ENCODE measurements around the gene GARIN5A. TPM values are rescaled to one million over a fixed set of nuclear protein-coding genes. Genes with fewer than 3 reads are reported as not detected.

The GARIN5A gene
- total RNA-seq, 4 donors from 2014 or later, result 0.53 to 2.0 (median 1.5) TPM

DNA sequence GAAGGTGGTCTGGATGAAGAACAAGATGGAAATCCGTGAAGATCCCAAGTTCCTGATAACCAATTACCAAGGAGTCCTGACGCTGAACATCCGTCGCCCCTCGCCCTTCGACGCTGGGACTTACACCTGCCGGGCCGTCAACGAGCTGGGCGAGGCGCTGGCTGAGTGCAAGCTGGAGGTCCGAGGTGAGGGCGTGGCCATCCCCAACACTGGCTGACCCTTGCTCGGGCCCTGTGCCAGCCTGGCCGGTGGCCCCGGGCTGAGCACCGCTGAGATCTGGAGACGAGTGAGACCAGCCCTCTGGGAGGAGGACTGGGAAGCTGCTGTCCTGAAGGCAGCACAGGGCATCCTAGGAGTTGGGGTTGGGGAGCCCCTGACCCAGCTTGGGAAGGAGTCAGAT is 12.3 kb downstream of the GARIN5A start:
- Histone ChIP-seq H3K4me3 (no peak overlapping the region), H3K4me1 (peaks cover 0 to 7% (median 0%) of the 10 kb centered on the region in 3 donors), H3K27me3 (peaks cover 0 to 56% (median 0%) of the 10 kb centered on the region in 4 donors), H3K9me3 (no peaks in the 10 kb centered on the region), H3K27ac (no peak overlapping the region), H3K36me3 (no peaks in the 10 kb centered on the region)
- no peak for DNase-seq
- intact Hi-C loops (cut with DNase I), result loop anchor here (5.0 kb wide), 1 partner anchor 97 kb away; the partner anchor contains the start of gene NAPSA
- WGBS, 2 donors, result 83 to 100% methylated on average over 1 to 8 of the region's 19 CpGs
- TF ChIP-seq, protein P1, sequence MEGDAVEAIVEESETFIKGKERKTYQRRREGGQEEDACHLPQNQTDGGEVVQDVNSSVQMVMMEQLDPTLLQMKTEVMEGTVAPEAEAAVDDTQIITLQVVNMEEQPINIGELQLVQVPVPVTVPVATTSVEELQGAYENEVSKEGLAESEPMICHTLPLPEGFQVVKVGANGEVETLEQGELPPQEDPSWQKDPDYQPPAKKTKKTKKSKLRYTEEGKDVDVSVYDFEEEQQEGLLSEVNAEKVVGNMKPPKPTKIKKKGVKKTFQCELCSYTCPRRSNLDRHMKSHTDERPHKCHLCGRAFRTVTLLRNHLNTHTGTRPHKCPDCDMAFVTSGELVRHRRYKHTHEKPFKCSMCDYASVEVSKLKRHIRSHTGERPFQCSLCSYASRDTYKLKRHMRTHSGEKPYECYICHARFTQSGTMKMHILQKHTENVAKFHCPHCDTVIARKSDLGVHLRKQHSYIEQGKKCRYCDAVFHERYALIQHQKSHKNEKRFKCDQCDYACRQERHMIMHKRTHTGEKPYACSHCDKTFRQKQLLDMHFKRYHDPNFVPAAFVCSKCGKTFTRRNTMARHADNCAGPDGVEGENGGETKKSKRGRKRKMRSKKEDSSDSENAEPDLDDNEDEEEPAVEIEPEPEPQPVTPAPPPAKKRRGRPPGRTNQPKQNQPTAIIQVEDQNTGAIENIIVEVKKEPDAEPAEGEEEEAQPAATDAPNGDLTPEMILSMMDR (IDR thresholded peaks at IDR 0.05), result no peak
- no peak for TF ChIP-seq POLR2A (IDR thresholded peaks at IDR 0.05)

DNA sequence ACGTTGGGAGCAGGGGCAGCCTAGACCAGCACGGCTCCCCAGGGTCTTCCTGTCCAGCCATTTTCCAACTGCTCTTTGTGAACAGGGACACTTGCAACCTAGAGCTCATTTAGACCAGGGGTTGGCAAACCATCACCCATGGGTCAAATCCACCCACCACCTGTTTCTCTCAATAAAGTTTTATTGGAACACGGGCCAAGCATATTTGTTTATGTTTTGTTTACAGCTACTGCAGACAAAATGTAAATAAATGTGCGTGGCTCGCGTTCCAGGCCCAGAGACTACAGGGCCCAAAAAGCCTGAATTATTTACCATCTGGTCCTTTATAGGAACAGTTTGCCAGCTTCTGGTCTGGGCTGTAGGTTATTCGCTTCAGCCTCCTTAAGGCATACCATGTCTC is 13.7 kb downstream of the GARIN5A start:
- no peak overlapping the region for H3K4me3 ChIP-seq
- H3K4me1 ChIP-seq, result peaks cover 0 to 7% (median 0%) of the 10 kb centered on the region in 3 donors
- intact Hi-C loops (cut with DNase I), result loop anchor here (5.0 kb wide), 1 partner anchor 96 kb away; the partner anchor contains the start of gene NAPSA
- H3K27me3 ChIP-seq, result peaks cover 0 to 70% (median 5%) of the 10 kb centered on the region in 4 donors
- no peak for TF ChIP-seq POLR2A (IDR thresholded peaks at IDR 0.05)
- TF ChIP-seq, protein P1 (IDR thresholded peaks at IDR 0.05), result no peak
- WGBS, 2 donors, result 61 to 69% methylated on average over 7 of the region's 7 CpGs
- H3K27ac ChIP-seq, result no peak overlapping the region
- DNase-seq, result no peak
- H3K9me3 ChIP-seq, result no peaks in the 10 kb centered on the region
- H3K36me3 ChIP-seq, result no peaks in the 10 kb centered on the region

DNA sequence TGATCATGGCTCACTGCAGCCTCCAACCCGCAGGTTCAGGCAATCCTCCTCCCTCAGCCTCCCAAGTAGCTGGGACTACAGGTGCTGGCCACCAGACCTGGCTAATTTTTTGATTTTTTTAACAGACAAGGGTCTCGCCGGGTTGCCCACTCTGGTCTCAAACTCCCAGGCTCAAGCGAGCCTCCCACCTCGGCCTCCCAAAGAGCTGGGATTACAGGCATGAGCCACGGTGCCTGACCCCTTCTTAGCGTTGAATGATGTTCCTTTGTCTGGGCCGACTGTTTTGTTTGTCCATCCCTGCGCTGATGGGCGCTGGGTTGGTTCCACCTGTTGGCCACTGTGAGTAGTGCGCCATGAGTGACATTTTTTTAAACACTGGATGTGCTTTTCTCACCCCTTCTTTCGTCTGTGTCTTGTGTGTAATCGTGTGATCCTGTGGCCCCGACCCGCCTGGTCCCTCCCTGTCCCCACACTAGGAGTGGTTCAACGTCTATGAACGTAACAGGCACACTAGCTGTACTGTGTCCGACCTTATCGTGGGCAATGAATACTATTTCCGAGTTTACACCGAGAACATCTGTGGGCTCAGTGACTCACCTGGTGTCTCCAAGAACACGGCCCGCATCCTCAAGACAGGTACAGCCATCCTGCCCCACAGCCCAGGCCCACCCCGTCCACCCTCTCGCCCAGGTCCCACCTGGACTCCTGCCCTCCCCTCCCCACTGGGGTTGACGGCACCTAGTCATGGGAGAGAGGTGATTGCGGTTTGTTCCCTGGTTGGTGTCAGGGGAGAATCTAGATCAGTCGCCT is 15.4 kb downstream of the GARIN5A start:
- TF ChIP-seq POLR2A (IDR thresholded peaks at IDR 0.05), result no peak
- TF ChIP-seq, protein P1 (IDR thresholded peaks at IDR 0.05), result peak; percentile 72 to 83 (median 78)
- no peak overlapping the region for H3K27ac ChIP-seq
- intact Hi-C loops (cut with DNase I), result loop anchor here (5.0 kb wide), 1 partner anchor 94 kb away; the partner anchor contains the start of gene NAPSA
- no peaks in the 10 kb centered on the region for H3K36me3 ChIP-seq
- H3K4me1 ChIP-seq, result peaks cover 0 to under 1% (median 0%) of the 10 kb centered on the region in 3 donors
- H3K27me3 ChIP-seq, result peaks cover 0 to 78% (median 5%) of the 10 kb centered on the region in 4 donors
- H3K4me3 ChIP-seq, result no peak overlapping the region
- DNase-seq, result no peak
- WGBS, 2 donors, result 13 to 24% methylated on average over 15 to 20 of the region's 28 CpGs
- no peaks in the 10 kb centered on the region for H3K9me3 ChIP-seq

DNA sequence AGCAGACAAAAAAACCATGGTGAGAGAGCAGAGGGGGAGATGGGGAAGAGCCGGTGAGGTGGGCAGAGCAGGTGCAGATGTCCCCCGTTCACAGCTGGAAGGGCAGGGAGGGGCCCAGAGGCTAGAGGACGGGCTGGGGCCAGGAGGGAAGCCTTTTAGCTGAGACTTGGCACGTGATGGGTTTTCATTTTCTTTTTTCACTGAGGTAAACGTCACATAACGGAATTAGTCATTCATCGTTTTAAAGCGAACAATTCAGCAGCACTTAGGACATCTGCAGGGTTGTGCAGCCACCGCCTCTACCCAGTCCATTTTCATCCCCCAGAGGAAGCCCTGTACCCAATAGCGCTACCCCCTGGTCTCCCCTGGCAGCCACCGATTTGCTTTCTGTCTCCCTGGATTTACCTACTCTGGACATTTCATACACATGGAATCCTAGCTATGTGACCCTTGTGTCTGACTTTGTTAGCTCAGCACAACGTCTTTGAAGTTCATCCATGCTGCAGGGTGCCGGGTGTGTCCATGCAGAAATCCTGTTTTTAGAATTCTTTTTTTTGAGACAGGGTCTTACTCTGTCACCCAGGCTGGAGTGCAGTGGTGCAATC is 16.4 kb downstream of the GARIN5A start:
- Histone ChIP-seq H3K27me3 (peaks cover 0 to 79% (median 5%) of the 10 kb centered on the region in 4 donors), H3K36me3 (no peaks in the 10 kb centered on the region), H3K4me3 (no peak overlapping the region), H3K9me3 (no peaks in the 10 kb centered on the region), H3K4me1 (no peaks in the 10 kb centered on the region), H3K27ac (no peak overlapping the region)
- TF ChIP-seq POLR2A (IDR thresholded peaks at IDR 0.05), result no peak
- TF ChIP-seq, protein P1 (IDR thresholded peaks at IDR 0.05), result no peak
- 14 to 15% methylated on average over 12 to 13 of the region's 13 CpGs for whole genome bisulfite sequencing, 2 donors
- intact Hi-C loops (cut with DNase I), result loop anchor here (5.0 kb wide), 1 partner anchor 93 kb away; the partner anchor contains the start of gene NAPSA
- no peak for DNase-seq

DNA sequence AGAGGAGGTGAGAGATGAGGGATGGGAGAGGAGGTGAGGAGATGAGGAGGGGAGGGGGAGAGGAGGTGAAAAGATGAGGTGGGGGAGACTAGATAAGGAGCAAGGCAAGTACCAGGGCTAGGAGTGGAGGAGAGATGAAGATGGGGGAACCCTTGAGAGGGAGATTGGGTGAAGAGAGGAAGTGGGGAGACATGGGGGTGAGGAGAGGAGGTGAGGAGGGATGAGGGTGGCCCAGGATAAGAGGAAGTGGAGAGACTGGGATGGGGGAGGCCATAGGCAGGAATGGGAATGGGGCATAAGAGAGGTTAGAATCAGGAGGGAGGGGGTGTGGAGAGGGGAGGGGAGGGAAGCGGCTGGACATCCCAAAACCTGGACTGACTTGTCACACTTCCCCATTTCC is 17.0 kb downstream of the GARIN5A start:
- Histone ChIP-seq H3K9me3 (no peaks in the 10 kb centered on the region), H3K4me1 (no peaks in the 10 kb centered on the region), H3K4me3 (no peak overlapping the region), H3K27me3 (peaks cover 0 to 76% (median 5%) of the 10 kb centered on the region in 4 donors), H3K36me3 (no peaks in the 10 kb centered on the region), H3K27ac (no peak overlapping the region)
- intact Hi-C loops (cut with DNase I), result loop anchor here (5.0 kb wide), 1 partner anchor 92 kb away; the partner anchor contains the start of gene NAPSA
- TF ChIP-seq, protein P1 (IDR thresholded peaks at IDR 0.05), result no peak
- no peak for TF ChIP-seq POLR2A (IDR thresholded peaks at IDR 0.05)
- 47 to 50% methylated on average over 1 of the region's 1 CpG for WGBS, 2 donors
- no peak for DNase-seq
